ENCODE measurements around the gene DCDC2C.

DCDC2C gene

DNA sequence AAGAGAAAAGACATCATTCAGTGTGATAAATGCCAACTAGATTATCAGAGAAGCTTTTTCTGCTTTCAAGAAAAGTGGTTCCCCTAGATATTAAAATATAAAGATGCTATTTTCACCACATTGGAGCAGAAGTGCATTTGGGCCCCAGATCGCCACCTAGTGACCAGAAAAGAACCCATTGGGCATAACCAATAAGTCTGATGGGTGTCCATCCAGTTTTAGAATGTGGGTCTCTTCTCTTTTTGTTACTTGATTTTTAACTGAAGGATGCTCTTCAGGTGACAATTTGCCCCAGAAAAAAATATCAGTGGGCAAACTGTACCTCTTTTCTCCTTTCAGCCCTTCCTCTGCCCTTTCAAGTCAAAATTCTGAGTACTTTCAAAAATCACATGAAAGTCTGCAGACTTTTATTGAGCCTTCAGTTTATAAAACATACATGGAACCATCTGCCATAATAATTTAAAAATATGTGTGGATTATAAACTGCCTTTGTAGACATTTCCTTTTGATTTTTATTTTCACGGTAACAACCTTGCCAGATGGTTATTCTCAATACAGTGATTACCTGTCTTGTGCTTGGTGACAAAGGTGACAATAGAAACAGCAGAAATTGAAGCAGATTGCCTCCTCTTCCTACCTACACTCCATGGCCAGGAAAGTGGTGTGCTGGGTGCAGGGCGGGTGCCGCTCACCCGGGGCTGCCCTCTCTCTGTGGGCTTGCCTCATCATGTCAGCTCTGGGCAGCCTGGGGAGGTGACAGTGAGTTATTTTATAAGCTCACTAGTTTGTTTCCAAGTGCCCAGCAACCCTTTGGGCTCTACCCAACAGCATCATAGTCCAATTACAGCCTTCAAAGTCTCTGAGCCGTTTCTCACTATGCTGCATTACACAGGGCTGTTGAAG lies 124.5 kb downstream of the DCDC2C start:
- no peaks in the 10 kb centered on the region for H3K4me1 ChIP-seq (ENCODE audit: insufficient read depth, low read length, severe bottlenecking)
- H3F3A ChIP-seq (ENCODE audit: insufficient read depth, low read length): no peaks in the 10 kb centered on the region
- H3K9me3 ChIP-seq (ENCODE audit: low read length): no peaks in the 10 kb centered on the region
- no peaks in the 10 kb centered on the region for H3K27me3 ChIP-seq (ENCODE audit: insufficient read depth, low read length)
- H2AFZ ChIP-seq (ENCODE audit: low read length): no peak overlapping the region
- H3K4me3 ChIP-seq (ENCODE audit: low read depth, low read length, poor library complexity, severe bottlenecking): no peak overlapping the region
- no peak overlapping the region for H3K27ac ChIP-seq (ENCODE audit: low read depth, low read length, poor library complexity, severe bottlenecking)
- H3K9me2 ChIP-seq (ENCODE audit: low read depth, low read length): no peaks in the 10 kb centered on the region
- no peak for TF ChIP-seq EZH2 (IDR thresholded peaks at IDR 0.05; ENCODE audit: borderline replicate concordance, low read length)
- TF ChIP-seq, protein P1, sequence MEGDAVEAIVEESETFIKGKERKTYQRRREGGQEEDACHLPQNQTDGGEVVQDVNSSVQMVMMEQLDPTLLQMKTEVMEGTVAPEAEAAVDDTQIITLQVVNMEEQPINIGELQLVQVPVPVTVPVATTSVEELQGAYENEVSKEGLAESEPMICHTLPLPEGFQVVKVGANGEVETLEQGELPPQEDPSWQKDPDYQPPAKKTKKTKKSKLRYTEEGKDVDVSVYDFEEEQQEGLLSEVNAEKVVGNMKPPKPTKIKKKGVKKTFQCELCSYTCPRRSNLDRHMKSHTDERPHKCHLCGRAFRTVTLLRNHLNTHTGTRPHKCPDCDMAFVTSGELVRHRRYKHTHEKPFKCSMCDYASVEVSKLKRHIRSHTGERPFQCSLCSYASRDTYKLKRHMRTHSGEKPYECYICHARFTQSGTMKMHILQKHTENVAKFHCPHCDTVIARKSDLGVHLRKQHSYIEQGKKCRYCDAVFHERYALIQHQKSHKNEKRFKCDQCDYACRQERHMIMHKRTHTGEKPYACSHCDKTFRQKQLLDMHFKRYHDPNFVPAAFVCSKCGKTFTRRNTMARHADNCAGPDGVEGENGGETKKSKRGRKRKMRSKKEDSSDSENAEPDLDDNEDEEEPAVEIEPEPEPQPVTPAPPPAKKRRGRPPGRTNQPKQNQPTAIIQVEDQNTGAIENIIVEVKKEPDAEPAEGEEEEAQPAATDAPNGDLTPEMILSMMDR (IDR thresholded peaks at IDR 0.05; ENCODE audit: low read length): peak; percentile 73
- H3K79me2 ChIP-seq (ENCODE audit: insufficient read depth, low read length): no peaks in the 10 kb centered on the region
- H3K9ac ChIP-seq (ENCODE audit: low read length): no peak overlapping the region
- H3K36me3 ChIP-seq (ENCODE audit: insufficient read depth, low read length): no peaks in the 10 kb centered on the region
- H4K20me1 ChIP-seq (ENCODE audit: insufficient read depth, low read length): no peaks in the 10 kb centered on the region
- H3K4me2 ChIP-seq (ENCODE audit: low read length): no peak overlapping the region

DNA sequence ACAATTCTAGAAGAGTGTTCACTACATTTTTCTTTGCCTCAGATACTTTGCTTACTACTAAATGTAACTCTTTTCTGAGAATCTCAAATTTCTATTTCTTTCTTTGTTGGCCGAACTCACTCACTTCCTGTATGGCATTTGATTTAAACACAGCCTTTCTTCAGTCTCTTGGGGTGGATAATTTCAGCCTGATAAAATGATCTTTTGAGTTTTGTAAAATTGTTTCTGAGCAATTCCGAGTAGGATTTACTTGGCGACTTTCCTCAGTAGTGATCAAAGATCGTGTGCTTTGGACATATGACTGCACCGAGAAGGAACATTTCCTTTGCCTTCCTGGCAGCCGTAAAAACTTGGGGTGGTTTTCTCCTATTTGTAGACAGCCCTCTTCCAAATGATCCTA lies 127.4 kb downstream of the DCDC2C start:
- H3K9me3 ChIP-seq (ENCODE audit: low read length): no peaks in the 10 kb centered on the region
- H3K4me1 ChIP-seq (ENCODE audit: insufficient read depth, low read length, severe bottlenecking): no peaks in the 10 kb centered on the region
- H3F3A ChIP-seq (ENCODE audit: insufficient read depth, low read length): no peaks in the 10 kb centered on the region
- H3K4me3 ChIP-seq (ENCODE audit: low read depth, low read length, poor library complexity, severe bottlenecking): no peak overlapping the region
- no peaks in the 10 kb centered on the region for H3K36me3 ChIP-seq (ENCODE audit: insufficient read depth, low read length)
- H3K27ac ChIP-seq (ENCODE audit: low read depth, low read length, poor library complexity, severe bottlenecking): no peak overlapping the region
- H3K79me2 ChIP-seq (ENCODE audit: insufficient read depth, low read length): no peaks in the 10 kb centered on the region
- no peak for TF ChIP-seq EZH2 (IDR thresholded peaks at IDR 0.05; ENCODE audit: borderline replicate concordance, low read length)
- TF ChIP-seq, protein P1 (IDR thresholded peaks at IDR 0.05; ENCODE audit: low read length): no peak
- H3K4me2 ChIP-seq (ENCODE audit: low read length): no peak overlapping the region
- H3K9ac ChIP-seq (ENCODE audit: low read length): no peak overlapping the region
- H4K20me1 ChIP-seq (ENCODE audit: insufficient read depth, low read length): no peaks in the 10 kb centered on the region
- no peak overlapping the region for H2AFZ ChIP-seq (ENCODE audit: low read length)
- H3K27me3 ChIP-seq (ENCODE audit: insufficient read depth, low read length): no peaks in the 10 kb centered on the region; the same call in 1 of the 2 replicates
- no peaks in the 10 kb centered on the region for H3K9me2 ChIP-seq (ENCODE audit: low read depth, low read length)

DNA sequence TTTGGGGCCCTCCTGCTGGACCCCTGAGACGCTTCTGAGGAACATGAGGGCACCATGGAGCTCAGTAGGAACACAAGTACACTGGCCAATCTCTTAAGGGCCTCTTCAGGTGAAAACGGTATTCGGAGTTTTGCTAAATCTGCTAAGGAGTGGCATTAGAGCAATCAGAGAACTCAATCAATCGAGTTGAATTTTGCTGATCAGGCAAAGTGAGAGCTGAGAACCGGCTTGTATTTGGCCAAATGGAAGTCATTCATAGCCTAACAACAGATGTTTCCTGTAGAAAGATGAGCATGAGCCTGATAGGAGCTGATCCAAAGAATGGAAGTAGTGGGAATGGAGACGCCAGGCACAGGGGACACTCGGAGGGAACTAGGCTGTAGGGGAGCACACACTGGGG lies 133.7 kb downstream of the DCDC2C start:
- no peak for TF ChIP-seq EZH2 (IDR thresholded peaks at IDR 0.05; ENCODE audit: borderline replicate concordance, low read length)
- TF ChIP-seq, protein P1 (IDR thresholded peaks at IDR 0.05; ENCODE audit: low read length): no peak
- Histone ChIP-seq H3F3A (ENCODE audit: insufficient read depth, low read length) (no peaks in the 10 kb centered on the region), H3K9ac (ENCODE audit: low read length) (no peak overlapping the region), H4K20me1 (ENCODE audit: insufficient read depth, low read length) (no peaks in the 10 kb centered on the region), H3K27ac (ENCODE audit: low read depth, low read length, poor library complexity, severe bottlenecking) (no peak overlapping the region), H3K36me3 (ENCODE audit: insufficient read depth, low read length) (no peaks in the 10 kb centered on the region), H3K27me3 (ENCODE audit: insufficient read depth, low read length) (no peaks in the 10 kb centered on the region; the same call in 1 of the 2 replicates), H3K9me2 (ENCODE audit: low read depth, low read length) (no peaks in the 10 kb centered on the region), H3K4me1 (ENCODE audit: insufficient read depth, low read length, severe bottlenecking) (no peaks in the 10 kb centered on the region), H3K4me3 (ENCODE audit: low read depth, low read length, poor library complexity, severe bottlenecking) (no peak overlapping the region), H2AFZ (ENCODE audit: low read length) (no peak overlapping the region), H3K79me2 (ENCODE audit: insufficient read depth, low read length) (no peaks in the 10 kb centered on the region), H3K4me2 (ENCODE audit: low read length) (no peak overlapping the region), H3K9me3 (ENCODE audit: low read length) (no peaks in the 10 kb centered on the region)
